Measurements from ENCODE around the gene HELZ2.

HELZ2 gene

DNA sequence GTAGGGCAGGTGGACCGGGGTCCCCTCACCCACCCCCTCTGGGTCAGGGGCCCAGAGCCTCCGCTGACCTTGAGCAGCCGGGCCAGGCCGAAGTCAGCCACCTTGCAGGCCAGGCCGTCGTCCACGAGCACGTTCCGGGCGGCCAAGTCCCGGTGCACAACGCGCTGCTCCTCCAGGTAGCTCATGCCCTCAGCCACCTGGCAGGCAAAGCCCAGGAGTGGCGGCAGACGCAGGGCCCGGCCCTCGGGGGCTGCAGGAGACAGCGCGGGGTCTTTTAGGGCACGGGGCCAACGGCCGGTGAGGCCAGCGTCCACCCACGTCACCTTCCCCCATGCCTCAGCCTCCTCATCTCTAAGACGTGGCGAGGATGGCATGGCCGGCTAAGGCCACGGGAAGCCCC, 32.7 kb downstream of the HELZ2 start:
- TF ChIP-seq, protein P1, sequence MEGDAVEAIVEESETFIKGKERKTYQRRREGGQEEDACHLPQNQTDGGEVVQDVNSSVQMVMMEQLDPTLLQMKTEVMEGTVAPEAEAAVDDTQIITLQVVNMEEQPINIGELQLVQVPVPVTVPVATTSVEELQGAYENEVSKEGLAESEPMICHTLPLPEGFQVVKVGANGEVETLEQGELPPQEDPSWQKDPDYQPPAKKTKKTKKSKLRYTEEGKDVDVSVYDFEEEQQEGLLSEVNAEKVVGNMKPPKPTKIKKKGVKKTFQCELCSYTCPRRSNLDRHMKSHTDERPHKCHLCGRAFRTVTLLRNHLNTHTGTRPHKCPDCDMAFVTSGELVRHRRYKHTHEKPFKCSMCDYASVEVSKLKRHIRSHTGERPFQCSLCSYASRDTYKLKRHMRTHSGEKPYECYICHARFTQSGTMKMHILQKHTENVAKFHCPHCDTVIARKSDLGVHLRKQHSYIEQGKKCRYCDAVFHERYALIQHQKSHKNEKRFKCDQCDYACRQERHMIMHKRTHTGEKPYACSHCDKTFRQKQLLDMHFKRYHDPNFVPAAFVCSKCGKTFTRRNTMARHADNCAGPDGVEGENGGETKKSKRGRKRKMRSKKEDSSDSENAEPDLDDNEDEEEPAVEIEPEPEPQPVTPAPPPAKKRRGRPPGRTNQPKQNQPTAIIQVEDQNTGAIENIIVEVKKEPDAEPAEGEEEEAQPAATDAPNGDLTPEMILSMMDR (IDR thresholded peaks at IDR 0.05): no peak

DNA sequence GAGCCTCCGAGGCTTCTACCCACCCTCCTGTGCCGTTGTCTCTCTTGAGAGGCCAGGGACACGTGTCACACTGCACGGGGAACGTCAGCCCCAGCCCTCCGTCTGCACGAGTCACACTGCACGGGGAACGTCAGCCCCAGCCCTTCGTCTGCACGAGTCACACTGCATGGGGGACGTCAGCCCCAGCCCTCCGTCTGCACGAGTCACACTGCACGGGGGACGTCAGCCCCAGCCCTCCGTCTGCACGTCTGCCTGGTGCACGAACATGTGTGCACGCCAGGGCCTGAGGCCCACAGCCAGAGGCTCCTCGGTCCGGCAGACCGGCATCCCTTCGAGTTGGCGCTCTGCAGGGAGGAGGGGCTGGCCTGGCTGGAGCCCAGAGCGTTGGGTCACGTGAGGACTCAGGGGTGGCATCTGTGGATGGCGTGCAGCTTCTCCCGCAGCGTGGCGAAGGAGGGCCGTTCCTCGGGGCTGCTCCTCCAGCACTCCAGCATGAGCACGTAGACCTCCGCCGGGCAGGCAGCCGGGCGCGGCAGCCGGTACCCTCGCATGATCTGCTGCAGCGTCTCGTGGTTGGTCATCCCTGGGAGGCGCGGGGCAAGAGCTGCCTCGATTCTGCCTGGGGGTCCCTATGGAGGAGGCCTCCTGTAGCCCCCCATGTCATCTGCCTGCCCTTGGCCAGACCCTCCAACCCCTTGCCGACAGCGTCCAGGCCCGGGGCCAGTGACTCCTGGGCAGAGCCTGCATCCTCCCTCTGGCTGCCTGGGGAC, 33.4 kb downstream of the HELZ2 start:
- TF ChIP-seq, protein P1 (IDR thresholded peaks at IDR 0.05): no peak

GRCh38 chr20:63539441-63540370, 34.3 kb downstream of the HELZ2 start:
- TF ChIP-seq, protein P1 (IDR thresholded peaks at IDR 0.05): no peak

DNA sequence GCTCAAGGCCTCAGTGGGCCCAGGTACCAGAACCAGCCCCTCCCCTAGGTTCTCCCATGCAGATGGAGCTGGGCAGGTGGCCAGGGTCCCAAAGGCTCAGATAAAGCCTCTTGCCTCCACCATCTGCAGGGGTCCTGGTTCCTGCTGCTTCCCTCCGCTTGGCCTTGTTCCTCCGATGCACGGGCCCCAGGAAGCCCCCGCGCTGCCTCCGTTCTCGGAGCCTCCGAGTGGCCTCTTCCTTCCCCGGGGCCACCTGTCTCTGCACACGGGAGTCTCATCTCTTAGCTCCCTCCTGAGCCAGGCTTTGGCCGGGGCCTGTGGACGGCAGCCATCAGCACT, 35.0 kb downstream of the HELZ2 start:
- TF ChIP-seq, protein P1 (IDR thresholded peaks at IDR 0.05): no peak

DNA sequence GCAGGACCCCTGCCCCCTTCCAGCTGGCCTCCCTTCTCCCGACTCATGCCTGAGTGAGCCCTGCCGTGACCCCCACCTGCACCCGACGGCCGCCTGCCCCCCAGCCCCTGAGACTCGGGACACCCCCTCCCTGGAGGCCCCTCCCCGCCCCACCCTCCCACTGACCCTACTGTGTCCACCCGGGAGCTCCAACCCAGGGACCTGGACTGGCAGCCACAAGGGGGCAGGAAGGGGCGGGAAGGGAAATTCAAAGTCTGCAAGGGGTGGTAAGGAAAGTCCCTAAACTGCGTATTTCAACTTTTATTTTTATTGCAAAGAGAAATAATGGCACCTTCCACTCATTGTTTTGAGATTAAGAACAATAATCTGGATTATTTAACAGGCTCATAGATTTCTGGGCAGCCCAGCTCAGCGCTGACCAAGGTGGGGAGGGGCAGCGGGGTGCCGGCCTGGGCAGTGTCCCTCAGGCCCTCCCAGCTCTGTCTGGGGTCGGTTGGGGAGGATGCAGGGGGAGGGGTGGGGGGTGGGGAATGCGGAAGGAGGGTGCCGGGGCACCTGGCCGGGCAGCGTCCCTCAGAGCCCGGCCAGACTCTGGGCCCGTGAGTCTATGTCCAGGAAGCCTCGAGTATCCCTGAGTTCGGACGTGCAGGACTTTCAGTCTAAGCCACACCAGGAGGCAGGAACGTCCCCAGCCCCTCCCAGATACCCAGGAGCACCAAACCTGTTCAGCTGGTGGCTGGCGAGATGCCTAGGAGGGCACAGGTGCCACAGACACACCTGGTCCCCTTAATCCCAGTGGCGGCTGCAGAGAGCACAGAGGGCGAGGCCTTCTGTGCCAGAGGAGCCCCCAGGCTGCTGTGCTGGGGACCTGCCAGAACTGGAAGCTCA, 35.6 kb downstream of the HELZ2 start:
- TF ChIP-seq, protein P1 (IDR thresholded peaks at IDR 0.05): no peak; the same call in 1 of the 2 replicates

DNA sequence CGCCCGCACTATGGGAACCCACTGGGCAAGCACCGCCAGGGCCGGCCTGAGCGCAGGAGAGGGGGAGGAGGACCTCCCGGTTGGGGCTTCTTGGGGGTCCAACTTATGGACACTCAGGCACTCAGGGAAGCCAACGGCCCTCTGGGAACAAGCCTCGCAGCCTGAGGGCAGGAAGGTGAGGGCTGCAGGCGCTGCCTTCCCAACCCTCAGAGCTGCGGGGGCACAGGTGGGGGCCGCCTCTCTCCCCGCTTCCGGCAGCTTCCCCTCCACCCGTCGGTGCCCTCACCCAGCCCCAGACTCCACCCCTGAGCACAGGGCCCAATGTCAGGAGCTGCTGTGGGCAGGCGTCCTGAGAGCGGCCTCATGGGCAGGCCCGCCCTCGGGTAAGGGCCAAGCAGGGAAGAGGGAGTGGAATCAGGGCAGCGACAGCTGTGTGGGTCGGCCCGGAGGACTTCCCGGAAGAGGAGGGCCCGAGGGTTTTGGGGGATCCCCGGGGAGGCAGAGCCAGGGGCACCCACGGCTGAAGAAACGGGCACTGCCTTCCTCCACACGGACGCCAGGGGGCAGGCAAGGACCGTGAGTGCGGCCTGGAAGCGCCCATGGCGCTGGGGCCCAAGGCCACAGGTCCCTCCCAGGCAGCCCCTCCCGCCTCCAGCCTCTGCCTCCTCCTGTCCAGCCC, 36.4 kb downstream of the HELZ2 start:
- TF ChIP-seq, protein P1 (IDR thresholded peaks at IDR 0.05): peak; percentile 84

Data from LNCAP (cell line).